Mesothelial cell of epicardium (in vitro differentiated cells): ENCODE measurements around the gene TLL2. TPM values are rescaled to one million over a fixed set of nuclear protein-coding genes. Genes with fewer than 3 reads are reported as not detected.

Experiments
- DNase-seq, 2 experiments: peaks; one replicate each; pipeline ENCODE4 v3.0.0; 2021; ENCODE audit warnings: low spot score in 2 of 2; ENCODE audit not compliant: unreplicated experiment in 2 of 2
- H3K27ac Mint-ChIP-seq: 2 replicates; pipeline ENCODE4 v1.8.0; 2021; ENCODE audit warnings: mixed read lengths
- H3K27me3 Mint-ChIP-seq: 2 replicates; pipeline ENCODE4 v1.8.0; 2021; ENCODE audit warnings: low read depth, mixed read lengths
- H3K36me3 Mint-ChIP-seq: 2 replicates; pipeline ENCODE4 v1.8.0; 2021; ENCODE audit warnings: mixed read lengths
- H3K4me1 Mint-ChIP-seq: 2 replicates; pipeline ENCODE4 v1.8.0; 2021; ENCODE audit warnings: mixed read lengths
- H3K4me3 Mint-ChIP-seq: 2 replicates; pipeline ENCODE4 v1.8.0; 2021; ENCODE audit warnings: mild to moderate bottlenecking, moderate library complexity, mixed read lengths
- H3K9me3 Mint-ChIP-seq: 2 replicates; pipeline ENCODE4 v1.8.0; 2021; ENCODE audit warnings: mixed read lengths
- total RNA-seq: library from RNA; stranded (reverse); gene quantifications from 3 replicates; pipeline ENCODE4 v1.2.1, GENCODE V29; 2021
- TF ChIP-seq, protein P1 (sequence below): fragments of 200-600 bp; sonication (generic); IDR thresholded peaks from one replicate; pipeline ENCODE4 v1.5.0; 2021; ENCODE audit warnings: antibody characterized with exemption; ENCODE audit not compliant: unreplicated experiment

The TLL2 gene
- total RNA-seq, 1 donor from 2014 or later, result 1.4 TPM

DNA sequence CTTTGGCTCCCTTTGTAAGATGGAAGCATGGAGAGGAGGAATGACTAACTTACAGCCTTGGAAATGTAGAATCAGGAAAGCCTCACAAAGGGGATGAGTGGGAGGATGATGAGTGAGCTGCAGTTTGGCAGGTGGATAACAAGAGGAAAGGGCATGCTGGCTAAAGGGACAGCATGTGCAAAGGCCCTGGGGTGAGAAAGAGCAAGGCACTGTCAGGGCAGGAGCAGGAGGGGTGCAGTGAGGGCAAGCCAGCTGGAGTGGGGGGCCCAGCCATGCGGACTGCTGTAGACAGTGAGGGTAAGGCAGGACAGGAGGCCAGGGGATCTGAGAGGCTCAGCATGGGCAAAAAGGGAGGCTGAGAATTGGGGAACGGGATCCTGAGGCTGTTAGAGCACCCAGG lies 20.5 kb downstream of the TLL2 start:
- Mint-ChIP-seq H3K4me1 (no peaks in the 10 kb centered on the region), H3K27me3 (peaks cover 53% of the 10 kb centered on the region), H3K4me3 (no peak overlapping the region), H3K36me3 (no peaks in the 10 kb centered on the region), H3K9me3 (no peaks in the 10 kb centered on the region), H3K27ac (no peak overlapping the region)
- no peak for DNase-seq
- TF ChIP-seq, protein P1, sequence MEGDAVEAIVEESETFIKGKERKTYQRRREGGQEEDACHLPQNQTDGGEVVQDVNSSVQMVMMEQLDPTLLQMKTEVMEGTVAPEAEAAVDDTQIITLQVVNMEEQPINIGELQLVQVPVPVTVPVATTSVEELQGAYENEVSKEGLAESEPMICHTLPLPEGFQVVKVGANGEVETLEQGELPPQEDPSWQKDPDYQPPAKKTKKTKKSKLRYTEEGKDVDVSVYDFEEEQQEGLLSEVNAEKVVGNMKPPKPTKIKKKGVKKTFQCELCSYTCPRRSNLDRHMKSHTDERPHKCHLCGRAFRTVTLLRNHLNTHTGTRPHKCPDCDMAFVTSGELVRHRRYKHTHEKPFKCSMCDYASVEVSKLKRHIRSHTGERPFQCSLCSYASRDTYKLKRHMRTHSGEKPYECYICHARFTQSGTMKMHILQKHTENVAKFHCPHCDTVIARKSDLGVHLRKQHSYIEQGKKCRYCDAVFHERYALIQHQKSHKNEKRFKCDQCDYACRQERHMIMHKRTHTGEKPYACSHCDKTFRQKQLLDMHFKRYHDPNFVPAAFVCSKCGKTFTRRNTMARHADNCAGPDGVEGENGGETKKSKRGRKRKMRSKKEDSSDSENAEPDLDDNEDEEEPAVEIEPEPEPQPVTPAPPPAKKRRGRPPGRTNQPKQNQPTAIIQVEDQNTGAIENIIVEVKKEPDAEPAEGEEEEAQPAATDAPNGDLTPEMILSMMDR, result no peak

DNA sequence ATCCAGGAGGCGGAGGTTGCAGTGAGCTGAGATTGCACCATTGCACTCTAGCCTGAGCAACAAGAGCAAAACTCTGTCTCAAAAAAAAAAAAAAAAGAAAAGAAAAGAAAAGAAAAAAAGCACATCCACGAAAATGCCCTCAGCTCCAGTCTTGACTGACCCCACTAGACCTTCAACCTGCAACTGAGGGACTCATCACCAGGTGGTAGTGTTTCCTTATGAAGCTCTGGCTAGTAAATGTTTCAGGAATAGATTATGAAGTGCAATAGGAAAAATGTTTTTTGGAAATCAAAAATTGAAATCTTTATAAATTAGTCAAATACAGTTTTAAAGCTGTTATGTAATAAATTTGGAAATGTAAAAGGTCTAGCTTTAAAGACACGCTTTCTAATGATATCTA lies 22.4 kb downstream of the TLL2 start:
- H3K36me3 Mint-ChIP-seq, result no peaks in the 10 kb centered on the region
- peaks cover 60% of the 10 kb centered on the region for H3K27me3 Mint-ChIP-seq
- no peaks in the 10 kb centered on the region for H3K4me1 Mint-ChIP-seq
- no peaks in the 10 kb centered on the region for H3K9me3 Mint-ChIP-seq
- TF ChIP-seq, protein P1, result no peak
- H3K4me3 Mint-ChIP-seq, result no peak overlapping the region
- H3K27ac Mint-ChIP-seq, result no peak overlapping the region
- no peak for DNase-seq

DNA sequence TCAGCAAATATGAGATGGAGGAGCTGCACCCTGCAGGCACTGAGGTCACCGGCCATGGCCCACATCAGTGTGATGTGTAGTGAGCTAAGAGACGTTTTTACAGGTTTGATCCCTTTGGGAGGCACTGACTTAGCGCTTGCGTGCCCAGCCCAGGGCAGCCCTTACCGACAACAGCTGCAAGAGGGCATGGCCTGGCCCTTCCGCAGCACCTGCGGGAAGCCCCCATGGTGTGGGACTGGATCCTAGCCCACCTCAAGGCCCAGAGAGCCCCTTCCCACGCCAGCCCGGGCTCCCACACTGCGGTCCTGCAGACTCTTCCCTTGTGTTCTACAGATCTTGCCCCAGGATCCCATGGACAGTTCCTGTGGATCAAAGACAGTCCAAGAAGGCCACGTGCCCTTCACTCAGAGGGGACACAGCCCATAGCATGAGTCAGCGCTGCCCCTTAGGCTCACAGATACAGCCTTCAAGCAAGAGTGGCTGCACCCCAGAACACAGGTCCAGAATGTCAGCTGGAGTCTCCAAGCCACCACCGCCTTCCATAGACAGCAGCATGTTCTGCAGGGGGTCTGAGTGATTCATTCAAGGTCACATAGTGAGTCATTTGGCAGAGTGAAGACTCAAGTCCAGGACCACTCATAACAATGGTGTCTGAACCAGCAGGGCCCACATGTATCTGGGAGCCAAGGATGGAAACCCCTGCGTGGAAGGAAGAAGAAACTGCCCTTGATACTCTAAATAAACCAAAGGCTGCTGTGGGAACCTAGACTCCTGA lies 25.4 kb downstream of the TLL2 start:
- no peak for DNase-seq
- H3K27me3 Mint-ChIP-seq, result peaks cover 62% of the 10 kb centered on the region
- no peak overlapping the region for H3K4me3 Mint-ChIP-seq
- H3K27ac Mint-ChIP-seq, result no peak overlapping the region
- no peaks in the 10 kb centered on the region for H3K4me1 Mint-ChIP-seq
- peaks cover 3% of the 10 kb centered on the region for H3K9me3 Mint-ChIP-seq
- TF ChIP-seq, protein P1, result no peak
- H3K36me3 Mint-ChIP-seq, result no peaks in the 10 kb centered on the region

DNA sequence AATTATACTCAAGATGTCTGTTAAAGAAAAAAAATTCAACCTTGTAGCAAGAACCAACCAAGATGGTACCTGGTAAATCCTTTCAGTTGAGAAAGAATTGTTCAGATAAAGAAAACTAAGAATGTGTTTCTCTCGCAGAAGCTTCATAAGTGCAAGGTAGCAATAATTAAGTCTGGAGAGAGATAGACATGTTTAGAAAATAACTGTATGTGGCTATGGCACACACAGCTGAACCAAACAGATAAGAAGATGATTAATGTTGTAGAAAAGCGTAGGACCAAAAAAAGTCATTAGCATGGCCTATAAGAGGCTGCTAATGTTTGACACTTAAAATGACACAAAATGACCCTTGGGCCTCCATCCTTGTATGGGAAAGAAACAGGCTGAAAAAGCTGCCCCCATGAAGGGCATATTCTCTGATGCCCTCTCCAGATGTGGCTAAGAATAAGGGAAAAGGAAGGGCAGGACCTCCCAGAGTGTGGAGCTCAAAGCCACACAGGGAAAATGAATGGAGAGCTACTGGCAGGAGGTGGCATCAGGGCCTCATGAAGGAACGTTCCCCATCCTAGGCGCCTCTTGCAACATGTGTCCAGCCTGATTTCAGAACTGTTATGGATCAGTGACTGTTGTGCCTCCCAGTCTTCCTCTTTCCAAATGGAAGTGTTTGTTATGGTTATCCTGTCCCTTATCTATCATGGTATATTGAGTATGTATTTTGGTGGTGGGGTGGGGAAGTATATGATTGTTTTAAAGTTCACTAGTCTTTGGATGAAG lies 30.7 kb downstream of the TLL2 start:
- no peak for DNase-seq
- Mint-ChIP-seq H3K27me3 (peaks cover 72% of the 10 kb centered on the region), H3K9me3 (peaks cover 3% of the 10 kb centered on the region), H3K27ac (no peak overlapping the region), H3K4me1 (no peaks in the 10 kb centered on the region), H3K36me3 (no peaks in the 10 kb centered on the region), H3K4me3 (no peak overlapping the region)
- TF ChIP-seq, protein P1, result no peak

DNA sequence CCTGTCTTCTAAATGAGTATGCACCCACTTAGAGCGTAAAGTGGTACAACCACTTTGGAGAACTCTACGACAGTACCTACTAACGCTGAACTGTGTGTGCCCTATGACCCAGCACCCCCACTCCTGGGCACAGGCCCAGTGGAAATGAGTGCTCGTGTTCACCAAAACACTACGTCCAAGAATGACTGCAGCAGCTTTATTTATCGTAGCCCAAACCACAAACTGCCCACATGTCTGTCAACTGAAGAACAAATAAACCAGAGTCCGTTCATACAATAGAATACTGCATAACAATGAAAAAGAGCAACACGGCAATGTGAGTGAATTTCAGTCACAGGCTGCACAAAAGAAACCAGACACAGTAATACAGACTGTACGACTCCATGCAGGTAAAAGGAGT lies 35.4 kb downstream of the TLL2 start:
- no peak overlapping the region for H3K27ac Mint-ChIP-seq

More for the DNA sequence above, 35.4 kb downstream of the TLL2 start:
- TF ChIP-seq, protein P1, result no peak
- peaks cover 62% of the 10 kb centered on the region for H3K27me3 Mint-ChIP-seq
- H3K36me3 Mint-ChIP-seq, result no peaks in the 10 kb centered on the region
- no peak for DNase-seq
- no peaks in the 10 kb centered on the region for H3K4me1 Mint-ChIP-seq
- no peak overlapping the region for H3K4me3 Mint-ChIP-seq
- H3K9me3 Mint-ChIP-seq, result peaks cover 5% of the 10 kb centered on the region
